ENCODE results near the gene NLGN1. TPM values are rescaled to one million over a fixed set of nuclear protein-coding genes. Genes with fewer than 3 reads are reported as not detected.

The NLGN1 gene
- total RNA-seq, 2 donors from 2014 or later: 1.3 to 2.4 TPM

DNA sequence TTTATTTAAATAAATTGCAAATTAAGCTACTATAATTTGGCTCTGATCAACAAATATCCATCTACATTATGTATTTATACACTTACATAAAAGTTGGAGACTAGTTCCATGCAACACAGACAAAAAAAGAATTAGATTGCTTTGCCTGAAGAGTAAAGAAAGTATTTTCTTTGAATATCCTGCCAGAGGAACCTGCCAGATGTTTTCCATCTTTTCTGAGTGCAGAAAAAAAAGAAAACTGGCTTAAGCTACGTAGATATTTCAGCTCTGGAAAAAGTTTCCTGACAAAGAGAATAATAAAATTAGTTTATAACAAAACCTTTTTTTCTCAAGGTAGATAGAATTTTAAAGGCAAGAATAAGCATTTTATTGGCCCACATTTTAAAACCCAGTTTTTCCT, 854.1 kb downstream of the NLGN1 start:
- H3K36me3 ChIP-seq: no peaks in the 10 kb centered on the region
- H3K4me1 ChIP-seq: no peaks in the 10 kb centered on the region
- no peaks in the 10 kb centered on the region for H3K9me3 ChIP-seq
- no peak overlapping the region for H3K4me3 ChIP-seq
- TF ChIP-seq, protein P1, sequence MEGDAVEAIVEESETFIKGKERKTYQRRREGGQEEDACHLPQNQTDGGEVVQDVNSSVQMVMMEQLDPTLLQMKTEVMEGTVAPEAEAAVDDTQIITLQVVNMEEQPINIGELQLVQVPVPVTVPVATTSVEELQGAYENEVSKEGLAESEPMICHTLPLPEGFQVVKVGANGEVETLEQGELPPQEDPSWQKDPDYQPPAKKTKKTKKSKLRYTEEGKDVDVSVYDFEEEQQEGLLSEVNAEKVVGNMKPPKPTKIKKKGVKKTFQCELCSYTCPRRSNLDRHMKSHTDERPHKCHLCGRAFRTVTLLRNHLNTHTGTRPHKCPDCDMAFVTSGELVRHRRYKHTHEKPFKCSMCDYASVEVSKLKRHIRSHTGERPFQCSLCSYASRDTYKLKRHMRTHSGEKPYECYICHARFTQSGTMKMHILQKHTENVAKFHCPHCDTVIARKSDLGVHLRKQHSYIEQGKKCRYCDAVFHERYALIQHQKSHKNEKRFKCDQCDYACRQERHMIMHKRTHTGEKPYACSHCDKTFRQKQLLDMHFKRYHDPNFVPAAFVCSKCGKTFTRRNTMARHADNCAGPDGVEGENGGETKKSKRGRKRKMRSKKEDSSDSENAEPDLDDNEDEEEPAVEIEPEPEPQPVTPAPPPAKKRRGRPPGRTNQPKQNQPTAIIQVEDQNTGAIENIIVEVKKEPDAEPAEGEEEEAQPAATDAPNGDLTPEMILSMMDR (IDR thresholded peaks at IDR 0.05): no peak
- no peaks in the 10 kb centered on the region for H3K27me3 ChIP-seq
- no peak for DNase-seq (ENCODE audit: low spot score)
- H3K27ac ChIP-seq: no peak overlapping the region

DNA sequence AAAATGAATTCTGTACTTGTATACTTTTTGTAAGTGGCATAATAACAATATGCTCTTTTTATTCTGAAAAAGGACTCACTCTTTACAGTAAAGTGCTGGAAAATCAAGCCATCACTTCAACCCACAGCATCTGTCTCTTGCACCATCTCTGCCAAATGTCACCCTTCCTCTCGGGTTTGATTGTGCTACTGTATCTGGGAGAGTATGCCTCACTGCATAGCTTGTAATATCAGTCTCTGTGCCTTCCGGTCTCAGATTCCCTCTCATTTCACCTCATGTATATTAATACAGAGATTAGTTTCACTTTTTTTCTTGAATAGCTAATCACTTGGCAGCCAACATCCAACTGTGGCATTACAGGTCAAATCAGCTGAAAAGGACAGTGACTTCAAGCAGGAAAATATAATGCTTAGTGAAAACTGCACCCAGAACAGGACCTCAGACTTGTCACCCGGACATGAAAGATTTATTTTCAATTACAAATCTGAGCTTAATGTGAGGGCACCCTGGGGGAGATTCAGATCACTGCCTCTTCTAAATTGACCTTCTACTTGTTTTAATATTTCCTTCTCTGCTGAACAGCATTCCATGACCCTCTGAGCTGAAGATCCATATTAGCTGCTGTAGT, 855.8 kb downstream of the NLGN1 start:
- Histone ChIP-seq H3K27ac (no peak overlapping the region), H3K9me3 (peaks cover 0 to 5% of the 10 kb centered on the region in 2 donors), H3K4me1 (no peaks in the 10 kb centered on the region), H3K27me3 (no peaks in the 10 kb centered on the region), H3K4me3 (no peak overlapping the region), H3K36me3 (no peaks in the 10 kb centered on the region)
- TF ChIP-seq, protein P1 (IDR thresholded peaks at IDR 0.05): no peak
- DNase-seq (ENCODE audit: low spot score): no peak

DNA sequence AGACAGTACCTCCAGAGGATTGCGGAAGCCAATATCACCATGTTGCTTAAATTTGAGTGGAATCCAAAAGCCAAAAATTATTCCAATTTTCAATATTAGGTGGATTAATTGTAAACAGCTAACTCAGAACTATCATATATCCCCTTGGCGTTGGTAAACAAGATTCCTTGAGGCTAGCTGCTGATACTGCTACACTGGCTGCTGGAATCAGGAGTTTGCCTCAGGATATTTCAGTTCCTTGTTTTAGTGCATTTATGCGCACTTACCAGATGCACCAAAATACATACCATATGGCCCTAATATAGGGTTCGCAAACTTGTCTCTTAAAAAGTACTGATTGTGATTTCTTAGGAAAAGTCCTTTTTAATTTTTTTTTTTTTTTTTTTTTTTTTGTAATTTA, 856.4 kb downstream of the NLGN1 start:
- Histone ChIP-seq H3K4me3 (no peak overlapping the region), H3K27ac (no peak overlapping the region), H3K36me3 (no peaks in the 10 kb centered on the region), H3K9me3 (peaks cover 0 to 5% of the 10 kb centered on the region in 2 donors), H3K4me1 (no peaks in the 10 kb centered on the region), H3K27me3 (no peaks in the 10 kb centered on the region)
- no peak for DNase-seq (ENCODE audit: low spot score)
- TF ChIP-seq, protein P1 (IDR thresholded peaks at IDR 0.05): no peak

DNA sequence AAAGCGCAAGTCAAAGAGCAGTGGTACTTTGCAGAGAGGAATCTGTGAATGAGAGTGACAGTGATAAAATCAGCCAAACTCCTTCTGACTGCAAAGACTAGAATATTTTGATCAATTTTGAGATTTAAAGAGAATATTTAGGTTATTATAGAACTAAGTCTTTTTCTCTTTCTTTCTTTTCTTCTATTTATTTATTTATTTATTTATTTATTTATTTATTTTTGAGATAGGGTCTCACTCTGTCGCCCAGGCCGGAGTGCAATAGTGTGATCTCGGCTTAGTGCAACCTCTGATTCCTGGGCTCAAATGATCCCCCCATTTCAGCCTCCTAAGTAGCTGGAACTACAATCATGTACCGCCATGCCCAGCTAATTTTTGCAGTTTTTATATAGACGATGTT, 857.9 kb downstream of the NLGN1 start:
- Histone ChIP-seq H3K4me1 (no peaks in the 10 kb centered on the region), H3K36me3 (no peaks in the 10 kb centered on the region), H3K9me3 (peaks cover 0 to 5% of the 10 kb centered on the region in 2 donors), H3K27ac (no peak overlapping the region), H3K4me3 (no peak overlapping the region), H3K27me3 (no peaks in the 10 kb centered on the region)
- TF ChIP-seq, protein P1 (IDR thresholded peaks at IDR 0.05): no peak
- no peak for DNase-seq (ENCODE audit: low spot score)

DNA sequence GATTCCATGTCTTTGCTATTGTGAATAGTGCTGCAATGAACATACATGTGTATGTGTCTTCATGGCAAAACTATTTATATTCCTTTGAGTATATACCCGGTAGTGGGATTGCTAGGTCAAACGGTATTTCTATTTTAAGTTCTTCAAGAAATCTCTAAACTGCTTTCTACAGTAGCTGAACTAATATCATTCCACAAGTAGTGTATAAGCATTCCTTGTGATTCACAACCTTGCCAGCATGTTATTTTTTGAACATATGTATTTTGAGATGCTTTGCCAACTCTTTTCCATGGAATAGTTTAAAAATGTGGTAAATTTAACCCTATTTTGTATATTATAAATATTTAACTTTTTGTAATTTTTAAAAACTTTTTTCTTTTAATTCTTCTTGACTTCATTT, 868.9 kb downstream of the NLGN1 start:
- no peaks in the 10 kb centered on the region for H3K4me1 ChIP-seq
- H3K27me3 ChIP-seq: no peaks in the 10 kb centered on the region
- TF ChIP-seq, protein P1 (IDR thresholded peaks at IDR 0.05): no peak
- no peak overlapping the region for H3K27ac ChIP-seq
- no peaks in the 10 kb centered on the region for H3K9me3 ChIP-seq
- no peak for DNase-seq (ENCODE audit: low spot score)
- no peaks in the 10 kb centered on the region for H3K36me3 ChIP-seq
- H3K4me3 ChIP-seq: no peak overlapping the region

DNA sequence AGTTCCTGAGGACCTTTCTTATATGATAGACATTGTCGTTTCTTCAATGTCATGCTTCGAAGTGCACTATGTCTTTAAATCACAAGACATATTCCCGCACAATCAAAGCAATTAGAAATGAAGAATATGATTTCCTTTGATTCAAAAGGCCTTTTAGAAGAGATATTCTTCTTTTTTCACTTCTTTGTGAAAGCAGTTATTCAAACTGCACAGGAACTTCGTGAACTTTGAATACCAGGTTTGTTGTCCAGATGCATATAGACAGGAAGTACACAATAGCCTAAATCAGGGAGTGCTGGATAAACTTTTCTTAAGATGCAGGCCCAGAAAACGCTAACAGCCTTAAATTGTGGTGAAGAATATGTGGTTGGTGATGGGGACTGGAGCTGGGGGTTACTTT, 870.5 kb downstream of the NLGN1 start:
- Histone ChIP-seq H3K4me3 (no peak overlapping the region), H3K36me3 (no peaks in the 10 kb centered on the region), H3K27ac (no peak overlapping the region), H3K9me3 (no peaks in the 10 kb centered on the region), H3K27me3 (no peaks in the 10 kb centered on the region), H3K4me1 (no peaks in the 10 kb centered on the region)
- TF ChIP-seq, protein P1 (IDR thresholded peaks at IDR 0.05): no peak
- DNase-seq (ENCODE audit: low spot score): no peak
